ENCODE results near the gene PSORS1C2.

DNA sequence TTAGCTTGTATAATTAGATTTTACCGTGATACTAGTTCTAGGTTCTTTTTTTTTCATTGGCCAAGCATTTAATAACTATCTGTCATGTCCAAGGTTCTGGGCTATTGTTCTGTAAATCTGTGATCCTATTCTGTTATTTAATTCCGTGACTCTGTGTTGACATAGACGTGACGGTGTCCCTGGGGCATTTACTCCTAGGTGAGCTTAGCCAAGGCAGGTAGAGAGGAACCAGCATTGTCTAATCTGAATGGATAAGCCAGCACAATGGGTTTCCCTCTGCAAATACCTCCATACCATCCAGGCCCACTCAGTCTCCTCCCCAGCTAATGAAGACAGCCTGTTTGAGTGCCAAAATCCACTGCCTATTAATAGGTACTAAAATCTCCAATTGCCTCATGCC is 9.7 kb downstream of the PSORS1C2 start:
- TF ChIP-seq, protein P1, sequence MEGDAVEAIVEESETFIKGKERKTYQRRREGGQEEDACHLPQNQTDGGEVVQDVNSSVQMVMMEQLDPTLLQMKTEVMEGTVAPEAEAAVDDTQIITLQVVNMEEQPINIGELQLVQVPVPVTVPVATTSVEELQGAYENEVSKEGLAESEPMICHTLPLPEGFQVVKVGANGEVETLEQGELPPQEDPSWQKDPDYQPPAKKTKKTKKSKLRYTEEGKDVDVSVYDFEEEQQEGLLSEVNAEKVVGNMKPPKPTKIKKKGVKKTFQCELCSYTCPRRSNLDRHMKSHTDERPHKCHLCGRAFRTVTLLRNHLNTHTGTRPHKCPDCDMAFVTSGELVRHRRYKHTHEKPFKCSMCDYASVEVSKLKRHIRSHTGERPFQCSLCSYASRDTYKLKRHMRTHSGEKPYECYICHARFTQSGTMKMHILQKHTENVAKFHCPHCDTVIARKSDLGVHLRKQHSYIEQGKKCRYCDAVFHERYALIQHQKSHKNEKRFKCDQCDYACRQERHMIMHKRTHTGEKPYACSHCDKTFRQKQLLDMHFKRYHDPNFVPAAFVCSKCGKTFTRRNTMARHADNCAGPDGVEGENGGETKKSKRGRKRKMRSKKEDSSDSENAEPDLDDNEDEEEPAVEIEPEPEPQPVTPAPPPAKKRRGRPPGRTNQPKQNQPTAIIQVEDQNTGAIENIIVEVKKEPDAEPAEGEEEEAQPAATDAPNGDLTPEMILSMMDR (IDR thresholded peaks at IDR 0.05): no peak
- no peak for TF ChIP-seq POLR2A (IDR thresholded peaks at IDR 0.05)
